Ramos (cell line): ENCODE data around the gene PCDH17.

Experiments
- in situ Hi-C: fragments of 300-500 bp; cut with MboI; formaldehyde crosslinking; loops from one replicate; pipeline ENCODE4 v1.14.3; 2022; ENCODE audit warnings: low sequenced_read_pairs; ENCODE audit not compliant: unreplicated experiment

PCDH17 gene

GRCh38 chr13:57633950-57634838 is 2.6 kb downstream of the PCDH17 start:
- in situ Hi-C loops, result loop anchor here (25.0 kb wide), 1 partner anchor 1678 kb away; no protein-coding TSS in a partner anchor

GRCh38 chr13:57634839-57635165 is 3.3 kb downstream of the PCDH17 start:
- in situ Hi-C loops, result loop anchor here (25.0 kb wide), 1 partner anchor 1677 kb away; no protein-coding TSS in a partner anchor

- in situ Hi-C loops, result loop anchor here (25.0 kb wide), 1 partner anchor 1677 kb away; no protein-coding TSS in a partner anchor
Observed at GRCh38 chr13:57635541-57636085, 4.1 kb downstream of the PCDH17 start.

GRCh38 chr13:57636816-57637215 is 5.3 kb downstream of the PCDH17 start:
- in situ Hi-C loops, result loop anchor here (25.0 kb wide), 1 partner anchor 1675 kb away; no protein-coding TSS in a partner anchor

- in situ Hi-C loops, result loop anchor here (25.0 kb wide), 1 partner anchor 1675 kb away; no protein-coding TSS in a partner anchor
Observed at GRCh38 chr13:57637515-57637914, 6.0 kb downstream of the PCDH17 start.

- in situ Hi-C loops, result loop anchor here (25.0 kb wide), 1 partner anchor 1674 kb away; no protein-coding TSS in a partner anchor
Observed at GRCh38 chr13:57638186-57638890, 6.8 kb downstream of the PCDH17 start.

GRCh38 chr13:57640607-57641006 is 9.1 kb downstream of the PCDH17 start:
- in situ Hi-C loops, result loop anchor here (25.0 kb wide), 1 partner anchor 1672 kb away; no protein-coding TSS in a partner anchor

- in situ Hi-C loops, result loop anchor here (25.0 kb wide), 1 partner anchor 1671 kb away; no protein-coding TSS in a partner anchor
Observed at GRCh38 chr13:57641051-57641450, 9.5 kb downstream of the PCDH17 start.

GRCh38 chr13:57644106-57644505 is 12.6 kb downstream of the PCDH17 start:
- in situ Hi-C loops, result loop anchor here (25.0 kb wide), 1 partner anchor 1668 kb away; no protein-coding TSS in a partner anchor

GRCh38 chr13:57653229-57653989 is 21.9 kb downstream of the PCDH17 start:
- in situ Hi-C loops, result no loop called here

GRCh38 chr13:57665481-57665880 is 33.9 kb downstream of the PCDH17 start:
- in situ Hi-C loops, result no loop called here

- in situ Hi-C loops, result no loop called here
Observed at GRCh38 chr13:57666131-57666953, 34.8 kb downstream of the PCDH17 start.

GRCh38 chr13:57672168-57672567 is 40.6 kb downstream of the PCDH17 start:
- in situ Hi-C loops, result no loop called here

GRCh38 chr13:57673197-57673596 is 41.7 kb downstream of the PCDH17 start:
- in situ Hi-C loops, result no loop called here

- in situ Hi-C loops, result no loop called here
Observed at GRCh38 chr13:57675526-57675925, 44.0 kb downstream of the PCDH17 start.

- in situ Hi-C loops, result no loop called here
Observed at GRCh38 chr13:57680609-57681008, 49.1 kb downstream of the PCDH17 start.

GRCh38 chr13:57682128-57682716 is 50.7 kb downstream of the PCDH17 start:
- in situ Hi-C loops, result no loop called here

- in situ Hi-C loops, result no loop called here
Observed at GRCh38 chr13:57698851-57699250, 67.3 kb downstream of the PCDH17 start.

GRCh38 chr13:57704031-57704430 is 72.5 kb downstream of the PCDH17 start:
- in situ Hi-C loops, result no loop called here
